ENCODE data around the gene EPS8L2. TPM values are rescaled to one million over a fixed set of nuclear protein-coding genes. Genes with fewer than 3 reads are reported as not detected.

The EPS8L2 gene
- total and polyA plus RNA-seq, 2 donors (not counting 1 experiment from before 2014, with no cell fraction given): 13.9 to 22.7 TPM

DNA sequence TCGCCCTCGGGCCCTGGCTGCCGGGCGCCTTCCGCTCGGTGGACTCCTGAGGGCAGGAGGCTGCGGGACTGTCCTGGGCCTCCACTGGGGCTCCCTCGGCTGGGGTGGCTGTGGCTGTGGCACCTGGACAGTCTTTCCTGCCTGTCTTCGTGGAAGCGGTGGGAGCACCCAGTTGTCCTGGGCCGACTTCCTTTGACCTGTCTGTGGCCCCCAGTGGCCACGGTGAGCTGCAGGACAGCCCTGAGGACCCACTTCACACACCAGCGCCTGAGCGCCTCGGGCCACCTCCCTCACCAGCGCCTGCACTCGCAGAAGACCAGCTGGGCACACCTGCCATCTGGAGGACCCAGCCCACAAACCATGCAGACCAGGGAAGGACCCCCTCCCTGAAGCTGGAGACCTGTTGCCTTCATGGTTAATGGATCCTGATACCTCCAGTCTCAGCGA, 1.8 kb upstream of the EPS8L2 start:
- intact Hi-C loops (cut with micrococcal nuclease): no loop called here
- no peak overlapping the region for H3K4me3 Mint-ChIP-seq
- peaks cover 0 to 4% (median 0%) of the 10 kb centered on the region in 3 donors for H3K9me3 ChIP-seq (ENCODE audit: control extremely low read depth in 1 of 3, control insufficient read depth in 2 of 3, insufficient read depth in 1 of 3, low read length in 2 of 3)
- peaks cover 5% of the 10 kb centered on the region for H3K27me3 Mint-ChIP-seq
- no peak overlapping the region for H2AFZ ChIP-seq (ENCODE audit: insufficient read depth, low read depth, low read length, poor library complexity, severe bottlenecking)
- no peak overlapping the region for H3K27ac ChIP-seq (ENCODE audit: low read length in 2 of 2)
- no peaks in the 10 kb centered on the region for H3K9me3 Mint-ChIP-seq (ENCODE audit: insufficient read depth)
- H3K27ac Mint-ChIP-seq: no peak overlapping the region
- H3K79me2 ChIP-seq (ENCODE audit: control insufficient read depth, insufficient read depth, low read length): peaks cover 7% of the 10 kb centered on the region
- ATAC-seq (ENCODE audit: low read depth) (no peak), DNase-seq (no peak)
- no peak overlapping the region for H3K9ac ChIP-seq (ENCODE audit: low read length)
- ChIA-PET CTCF (interaction anchor here (1.2 kb wide), 1 partner anchor 18 kb away, joined by 3 read pairs; no protein-coding TSS in a partner anchor), POLR2A (interaction anchor here (1.7 kb wide), 1 partner anchor 8 kb away, joined by 4 read pairs; no protein-coding TSS in a partner anchor)
- peaks cover 5% of the 10 kb centered on the region for H3K4me1 Mint-ChIP-seq
- no peak for TF ChIP-seq EZH2 (IDR thresholded peaks at IDR 0.05; ENCODE audit: borderline replicate concordance, insufficient read depth, low read depth, low read length, poor library complexity, severe bottlenecking)
- TF ChIP-seq, protein P1, sequence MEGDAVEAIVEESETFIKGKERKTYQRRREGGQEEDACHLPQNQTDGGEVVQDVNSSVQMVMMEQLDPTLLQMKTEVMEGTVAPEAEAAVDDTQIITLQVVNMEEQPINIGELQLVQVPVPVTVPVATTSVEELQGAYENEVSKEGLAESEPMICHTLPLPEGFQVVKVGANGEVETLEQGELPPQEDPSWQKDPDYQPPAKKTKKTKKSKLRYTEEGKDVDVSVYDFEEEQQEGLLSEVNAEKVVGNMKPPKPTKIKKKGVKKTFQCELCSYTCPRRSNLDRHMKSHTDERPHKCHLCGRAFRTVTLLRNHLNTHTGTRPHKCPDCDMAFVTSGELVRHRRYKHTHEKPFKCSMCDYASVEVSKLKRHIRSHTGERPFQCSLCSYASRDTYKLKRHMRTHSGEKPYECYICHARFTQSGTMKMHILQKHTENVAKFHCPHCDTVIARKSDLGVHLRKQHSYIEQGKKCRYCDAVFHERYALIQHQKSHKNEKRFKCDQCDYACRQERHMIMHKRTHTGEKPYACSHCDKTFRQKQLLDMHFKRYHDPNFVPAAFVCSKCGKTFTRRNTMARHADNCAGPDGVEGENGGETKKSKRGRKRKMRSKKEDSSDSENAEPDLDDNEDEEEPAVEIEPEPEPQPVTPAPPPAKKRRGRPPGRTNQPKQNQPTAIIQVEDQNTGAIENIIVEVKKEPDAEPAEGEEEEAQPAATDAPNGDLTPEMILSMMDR (IDR thresholded peaks at IDR 0.05): no peak
- 94% methylated on average over 18 of the region's 18 CpGs for WGBS (ENCODE audit: insufficient coverage)
- no peak overlapping the region for H3K4me3 ChIP-seq (ENCODE audit: control extremely low read depth in 1 of 5, extremely low read depth in 1 of 5, insufficient read depth in 1 of 5, low read depth in 2 of 5, low read length in 4 of 5)
- peaks cover 8 to 13% of the 10 kb centered on the region in 2 donors for H3K4me1 ChIP-seq (ENCODE audit: control insufficient read depth in 2 of 2, insufficient read depth in 2 of 2, low read length in 2 of 2)
- H3K4me2 ChIP-seq (replicated peaks; ENCODE audit: low read depth, low read length, poor library complexity, severe bottlenecking): no peak overlapping the region
- H3K27me3 ChIP-seq (replicated peaks in 1 of 4; ENCODE audit: control extremely low read depth in 1 of 4, control insufficient read depth in 3 of 4, insufficient read depth in 4 of 4, low read length in 3 of 4): peaks cover 0 to 24% (median 10%) of the 10 kb centered on the region in 4 experiments
- peaks cover 0 to 17% of the 10 kb centered on the region in 2 experiments for H3K36me3 ChIP-seq (replicated peaks in 1 of 2; ENCODE audit: control extremely low read depth in 1 of 2, control insufficient read depth in 1 of 2, extremely low read depth in 1 of 2, insufficient read depth in 2 of 2, low read length in 1 of 2)
- H4K20me1 ChIP-seq (ENCODE audit: control insufficient read depth, insufficient read depth, low read length, poor library complexity, severe bottlenecking): peaks cover 12% of the 10 kb centered on the region
